GM12878 (cell line): ENCODE results near the gene E2F1. TPM values are rescaled to one million over a fixed set of nuclear protein-coding genes. Genes with fewer than 3 reads are reported as not detected.

ENCODE experiments used
- BACH1 ChIP-seq: fragments of 450-650 bp; IDR thresholded peaks from 2 replicates; pipeline ENCODE4 v1.6.1; 2017; ENCODE audit warnings: mild to moderate bottlenecking, borderline replicate concordance
- BHLHE40 ChIP-seq, 2 experiments: fragments of 450-650 bp in 1 of 2; IDR thresholded peaks; 2 replicates each; pipeline ENCODE4 v1.6.1; 2011 to 2017; ENCODE audit warnings: low read depth in 2 of 2, borderline replicate concordance in 1 of 2, improper control_type of control experiment in 1 of 2, low read length in 1 of 2, mild to moderate bottlenecking in 1 of 2
- DPF2 ChIP-seq: fragments of 450-650 bp; IDR thresholded peaks from 2 replicates; pipeline ENCODE4 v1.6.1; 2017; ENCODE audit warnings: mild to moderate bottlenecking
- EED ChIP-seq: sonication (generic); IDR thresholded peaks from 2 replicates; pipeline ENCODE4 v1.6.1; 2016; ENCODE audit warnings: antibody characterized with exemption, low read depth
- GABPA ChIP-seq: IDR thresholded peaks from 2 replicates; pipeline ENCODE4 v1.6.1; 2014; ENCODE audit warnings: antibody characterized with exemption, low read depth, mild to moderate bottlenecking, inconsistent platforms
- GATAD2B ChIP-seq: fragments of 450-650 bp; conservative IDR thresholded peaks from 2 replicates; pipeline ENCODE4 v1.6.1; 2017; ENCODE audit warnings: low read depth, mild to moderate bottlenecking, moderate library complexity
- IKZF1 ChIP-seq: fragments of 450-650 bp; conservative IDR thresholded peaks from 2 replicates; pipeline ENCODE4 v1.6.1; 2017; ENCODE audit warnings: antibody characterized with exemption, mild to moderate bottlenecking
- IKZF2 ChIP-seq, 2 experiments: fragments of 450-650 bp; IDR thresholded peaks; 2 replicates each; pipeline ENCODE4 v1.6.1; 2017; ENCODE audit warnings: mild to moderate bottlenecking in 2 of 2, moderate library complexity in 2 of 2
- JUND ChIP-seq: IDR thresholded peaks from 2 replicates; pipeline ENCODE4 v1.6.1; 2012; ENCODE audit warnings: low read depth, mild to moderate bottlenecking, low read length, improper control_type of control experiment, moderate library complexity
- LARP7 ChIP-seq: fragments of 450-650 bp; IDR thresholded peaks from 2 replicates; pipeline ENCODE4 v1.6.1; 2017; ENCODE audit warnings: mild to moderate bottlenecking
- NR2F1 ChIP-seq: fragments of 450-650 bp; conservative IDR thresholded peaks from 2 replicates; pipeline ENCODE4 v1.6.1; 2017; ENCODE audit warnings: mild to moderate bottlenecking
- PML ChIP-seq: IDR thresholded peaks from 2 replicates; pipeline ENCODE4 v1.6.1; 2012; ENCODE audit warnings: low read length, inconsistent platforms
- POU2F2 ChIP-seq: IDR thresholded peaks from 3 replicates; pipeline ENCODE4 v1.6.1; 2011; ENCODE audit warnings: low read depth, mild to moderate bottlenecking, low read length, borderline replicate concordance
- TCF12 ChIP-seq: IDR thresholded peaks from 2 replicates; pipeline ENCODE4 v1.6.1; 2011; ENCODE audit warnings: low read depth, mild to moderate bottlenecking, low read length
- ZNF622 ChIP-seq: fragments of 450-650 bp; IDR thresholded peaks from 2 replicates; pipeline ENCODE4 v1.6.1; 2017; ENCODE audit warnings: mild to moderate bottlenecking, inconsistent platforms
- polyA plus RNA-seq, 11 experiments: library from polyadenylated mRNA; depleted of rRNA in 4 of 11; unstranded in 6 of 11; stranded (reverse) in 5 of 11; fragments of >200 nt; fragmentation: Nextera tagmentation in 4 of 11; fragmentation: Illumina TruSeq in 1 of 11; extraction: Ambion mirVana in 4 of 11; extraction: Trizol in 1 of 11; gene quantifications; 1 replicate in 1 of 11; 2 replicates in 10 of 11; pipeline versions ENCODE4 v1.2.1 to v1.2.3, GENCODE V29; 2011 to 2016; ENCODE audit warnings: inconsistent platforms in 2 of 11, missing spikeins in 2 of 11, low read depth in 1 of 11
- total RNA-seq, 4 experiments: library from RNA; depleted of rRNA in 3 of 4; stranded (reverse); fragments of >200 nt in 3 of 4; fragmentation: Illumina TruSeq in 1 of 4; extraction: Trizol in 1 of 4; gene quantifications; 2 replicates each; pipeline versions ENCODE4 v1.2.1 to v1.2.3, GENCODE V29; 2013 to 2021
- TF ChIP-seq, protein P1 (sequence below): fragments of 450-650 bp; IDR thresholded peaks from 2 replicates; pipeline ENCODE4 v1.6.1; 2017; ENCODE audit warnings: mild to moderate bottlenecking, moderate library complexity
- TF ChIP-seq, protein P2 (sequence below): fragments of 450-650 bp; IDR thresholded peaks from 2 replicates; pipeline ENCODE4 v1.6.1; 2018; ENCODE audit warnings: borderline replicate concordance, mild to moderate bottlenecking; ENCODE audit not compliant: partially characterized antibody
- TF ChIP-seq, protein P3 (sequence below): fragments of 150-350 bp; IDR thresholded peaks from 2 replicates; pipeline ENCODE4 v1.6.1; 2016; ENCODE audit warnings: low read depth, low read length

Gene E2F1
- total and polyA plus RNA-seq, 10 of the 15 experiments (the other 5 are each of a cell fraction or from before 2014, with no cell fraction given), result 0.29 to 50.2 (median 19.7) TPM

DNA sequence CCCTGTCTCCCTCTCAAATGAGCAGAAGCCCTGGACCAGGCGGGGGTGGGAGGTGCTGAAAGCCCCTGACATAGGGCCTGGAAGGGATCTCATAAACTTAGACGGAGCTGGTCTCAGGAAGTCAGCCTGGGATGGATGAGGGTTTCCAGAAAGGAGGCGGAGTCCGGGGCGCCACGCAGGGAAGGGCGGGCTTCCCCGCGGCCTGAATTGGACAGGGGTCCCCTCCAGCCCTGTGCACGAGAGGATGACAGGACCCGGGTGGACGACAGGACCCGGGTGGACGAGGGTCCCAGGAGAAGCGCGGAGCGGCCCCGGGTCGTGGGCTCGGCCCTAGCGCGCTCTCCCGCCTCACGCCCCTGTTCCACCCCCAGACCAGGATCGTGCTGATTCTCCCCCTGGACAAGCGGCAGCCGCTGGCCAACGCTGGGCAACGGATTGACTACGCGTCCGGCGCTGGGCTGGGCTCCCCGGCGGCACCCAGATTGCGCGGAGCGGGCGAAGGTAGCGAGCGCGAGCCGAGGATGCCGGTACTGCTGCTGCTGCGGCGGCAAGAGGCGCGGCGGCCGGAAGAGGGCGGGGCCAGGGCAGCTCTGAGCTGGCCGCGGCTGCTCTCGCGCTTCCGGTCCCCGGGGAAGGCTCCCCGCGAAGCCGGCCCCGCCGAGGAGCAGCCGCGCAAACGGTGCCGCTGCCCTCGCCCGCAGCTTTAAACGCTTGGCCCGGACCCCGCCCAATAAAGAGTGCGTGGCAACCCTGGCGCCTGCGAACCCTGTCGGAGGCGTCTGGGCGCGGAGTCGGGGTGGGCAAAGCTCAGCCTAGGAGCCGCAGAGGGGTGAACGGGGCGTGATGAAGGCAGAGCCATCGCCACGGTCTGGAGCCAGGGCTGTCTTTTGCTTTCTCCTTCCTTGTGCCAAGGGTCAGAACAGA is 22.8 kb downstream of the E2F1 start (continued):
- TF ChIP-seq, protein P1, sequence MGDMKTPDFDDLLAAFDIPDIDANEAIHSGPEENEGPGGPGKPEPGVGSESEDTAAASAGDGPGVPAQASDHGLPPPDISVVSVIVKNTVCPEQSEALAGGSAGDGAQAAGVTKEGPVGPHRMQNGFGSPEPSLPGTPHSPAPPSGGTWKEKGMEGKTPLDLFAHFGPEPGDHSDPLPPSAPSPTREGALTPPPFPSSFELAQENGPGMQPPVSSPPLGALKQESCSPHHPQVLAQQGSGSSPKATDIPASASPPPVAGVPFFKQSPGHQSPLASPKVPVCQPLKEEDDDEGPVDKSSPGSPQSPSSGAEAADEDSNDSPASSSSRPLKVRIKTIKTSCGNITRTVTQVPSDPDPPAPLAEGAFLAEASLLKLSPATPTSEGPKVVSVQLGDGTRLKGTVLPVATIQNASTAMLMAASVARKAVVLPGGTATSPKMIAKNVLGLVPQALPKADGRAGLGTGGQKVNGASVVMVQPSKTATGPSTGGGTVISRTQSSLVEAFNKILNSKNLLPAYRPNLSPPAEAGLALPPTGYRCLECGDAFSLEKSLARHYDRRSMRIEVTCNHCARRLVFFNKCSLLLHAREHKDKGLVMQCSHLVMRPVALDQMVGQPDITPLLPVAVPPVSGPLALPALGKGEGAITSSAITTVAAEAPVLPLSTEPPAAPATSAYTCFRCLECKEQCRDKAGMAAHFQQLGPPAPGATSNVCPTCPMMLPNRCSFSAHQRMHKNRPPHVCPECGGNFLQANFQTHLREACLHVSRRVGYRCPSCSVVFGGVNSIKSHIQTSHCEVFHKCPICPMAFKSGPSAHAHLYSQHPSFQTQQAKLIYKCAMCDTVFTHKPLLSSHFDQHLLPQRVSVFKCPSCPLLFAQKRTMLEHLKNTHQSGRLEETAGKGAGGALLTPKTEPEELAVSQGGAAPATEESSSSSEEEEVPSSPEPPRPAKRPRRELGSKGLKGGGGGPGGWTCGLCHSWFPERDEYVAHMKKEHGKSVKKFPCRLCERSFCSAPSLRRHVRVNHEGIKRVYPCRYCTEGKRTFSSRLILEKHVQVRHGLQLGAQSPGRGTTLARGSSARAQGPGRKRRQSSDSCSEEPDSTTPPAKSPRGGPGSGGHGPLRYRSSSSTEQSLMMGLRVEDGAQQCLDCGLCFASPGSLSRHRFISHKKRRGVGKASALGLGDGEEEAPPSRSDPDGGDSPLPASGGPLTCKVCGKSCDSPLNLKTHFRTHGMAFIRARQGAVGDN, result peak; percentile 90
- TF ChIP-seq GABPA (peak; percentile 82; the same call in 1 of the 2 replicates), BHLHE40 (IDR thresholded peaks at IDR 0.05; ENCODE audit: borderline replicate concordance in 1 of 2, low read depth in 2 of 2, low read length in 1 of 2) (peak; percentile 6 to 65; a peak in 2 of 4 replicates), POU2F2 (0 out of 3 replicates have a peak, but pooled peaks have one; percentile 48), JUND (no peak), LARP7 (peak; percentile 74; the same call in 1 of the 2 replicates), PML (peak; percentile 84; the same call in 1 of the 2 replicates), DPF2 (peak; percentile 78), TCF12 (0 out of 2 replicates have a peak, but pooled peaks have one; percentile 4), GATAD2B (peak; percentile 86), EED (0 out of 2 replicates have a peak, but pooled peaks have one; percentile 15), NR2F1 (peak; percentile 64), ZNF622 (no peak), BACH1 (peak; percentile 75; the same call in 1 of the 2 replicates), IKZF2 (IDR thresholded peaks at IDR 0.05) (0 out of 4 replicates have a peak, but pooled peaks of 1 of the 2 experiments have one; percentile 27), IKZF1 (peak; percentile 59)
- TF ChIP-seq, protein P2, sequence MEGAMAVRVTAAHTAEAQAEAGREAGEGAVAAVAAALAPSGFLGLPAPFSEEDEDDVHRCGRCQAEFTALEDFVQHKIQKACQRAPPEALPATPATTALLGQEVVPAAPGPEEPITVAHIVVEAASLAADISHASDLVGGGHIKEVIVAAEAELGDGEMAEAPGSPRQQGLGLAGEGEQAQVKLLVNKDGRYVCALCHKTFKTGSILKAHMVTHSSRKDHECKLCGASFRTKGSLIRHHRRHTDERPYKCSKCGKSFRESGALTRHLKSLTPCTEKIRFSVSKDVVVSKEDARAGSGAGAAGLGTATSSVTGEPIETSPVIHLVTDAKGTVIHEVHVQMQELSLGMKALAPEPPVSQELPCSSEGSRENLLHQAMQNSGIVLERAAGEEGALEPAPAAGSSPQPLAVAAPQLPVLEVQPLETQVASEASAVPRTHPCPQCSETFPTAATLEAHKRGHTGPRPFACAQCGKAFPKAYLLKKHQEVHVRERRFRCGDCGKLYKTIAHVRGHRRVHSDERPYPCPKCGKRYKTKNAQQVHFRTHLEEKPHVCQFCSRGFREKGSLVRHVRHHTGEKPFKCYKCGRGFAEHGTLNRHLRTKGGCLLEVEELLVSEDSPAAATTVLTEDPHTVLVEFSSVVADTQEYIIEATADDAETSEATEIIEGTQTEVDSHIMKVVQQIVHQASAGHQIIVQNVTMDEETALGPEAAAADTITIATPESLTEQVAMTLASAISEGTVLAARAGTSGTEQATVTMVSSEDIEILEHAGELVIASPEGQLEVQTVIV, result peak; percentile 22
- TF ChIP-seq, protein P3, sequence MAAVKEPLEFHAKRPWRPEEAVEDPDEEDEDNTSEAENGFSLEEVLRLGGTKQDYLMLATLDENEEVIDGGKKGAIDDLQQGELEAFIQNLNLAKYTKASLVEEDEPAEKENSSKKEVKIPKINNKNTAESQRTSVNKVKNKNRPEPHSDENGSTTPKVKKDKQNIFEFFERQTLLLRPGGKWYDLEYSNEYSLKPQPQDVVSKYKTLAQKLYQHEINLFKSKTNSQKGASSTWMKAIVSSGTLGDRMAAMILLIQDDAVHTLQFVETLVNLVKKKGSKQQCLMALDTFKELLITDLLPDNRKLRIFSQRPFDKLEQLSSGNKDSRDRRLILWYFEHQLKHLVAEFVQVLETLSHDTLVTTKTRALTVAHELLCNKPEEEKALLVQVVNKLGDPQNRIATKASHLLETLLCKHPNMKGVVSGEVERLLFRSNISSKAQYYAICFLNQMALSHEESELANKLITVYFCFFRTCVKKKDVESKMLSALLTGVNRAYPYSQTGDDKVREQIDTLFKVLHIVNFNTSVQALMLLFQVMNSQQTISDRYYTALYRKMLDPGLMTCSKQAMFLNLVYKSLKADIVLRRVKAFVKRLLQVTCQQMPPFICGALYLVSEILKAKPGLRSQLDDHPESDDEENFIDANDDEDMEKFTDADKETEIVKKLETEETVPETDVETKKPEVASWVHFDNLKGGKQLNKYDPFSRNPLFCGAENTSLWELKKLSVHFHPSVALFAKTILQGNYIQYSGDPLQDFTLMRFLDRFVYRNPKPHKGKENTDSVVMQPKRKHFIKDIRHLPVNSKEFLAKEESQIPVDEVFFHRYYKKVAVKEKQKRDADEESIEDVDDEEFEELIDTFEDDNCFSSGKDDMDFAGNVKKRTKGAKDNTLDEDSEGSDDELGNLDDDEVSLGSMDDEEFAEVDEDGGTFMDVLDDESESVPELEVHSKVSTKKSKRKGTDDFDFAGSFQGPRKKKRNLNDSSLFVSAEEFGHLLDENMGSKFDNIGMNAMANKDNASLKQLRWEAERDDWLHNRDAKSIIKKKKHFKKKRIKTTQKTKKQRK, result no peak
